HS-27A (cell line): ENCODE data around the gene HAUS6.
"Not testable (repeated sequence)": the region's sequence is repeated elsewhere in the genome, so short reads cannot be mapped to it uniquely, and the experiment has no call there.

Experiments used
- DNase-seq: peaks from one replicate; pipeline ENCODE4 v3.0.0-alpha.2; 2012; ENCODE audit warnings: low read depth, missing footprints

The HAUS6 gene

GRCh38 chr9:19117039-19117716, 14.5 kb upstream of the HAUS6 start:
- no peak for DNase-seq

DNA sequence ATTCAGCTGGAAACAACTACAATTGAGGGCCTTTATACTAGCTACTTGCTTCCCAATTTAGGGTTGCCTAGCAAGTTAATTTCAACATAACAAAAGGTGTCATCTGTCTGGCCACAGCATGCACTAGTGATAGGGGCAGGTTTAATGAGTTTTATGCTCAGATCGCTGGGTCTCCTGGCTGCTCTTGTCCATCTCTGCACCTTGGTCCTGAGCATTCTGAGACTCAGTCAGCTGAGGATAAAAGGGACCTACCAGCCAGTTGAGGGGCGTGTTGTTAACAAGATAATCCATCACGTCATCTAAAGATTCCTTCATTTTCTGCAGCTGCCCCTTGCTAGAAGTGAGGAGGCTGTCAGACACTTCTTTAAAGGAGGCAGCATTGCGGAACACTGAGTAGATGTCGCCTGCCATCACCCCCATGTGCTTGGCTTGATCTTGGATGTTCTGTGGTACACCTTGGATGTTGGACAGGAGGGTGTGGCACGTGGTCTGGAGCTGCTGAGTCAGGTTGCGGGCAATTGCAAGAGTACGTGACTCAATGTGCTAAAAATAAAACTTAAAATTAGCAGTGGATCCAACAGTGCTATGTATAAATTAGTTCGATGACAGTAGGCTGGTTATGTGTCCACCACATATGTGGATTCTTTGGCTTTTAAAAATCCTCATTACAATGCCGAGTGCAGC, 13.5 kb upstream of the HAUS6 start:
- no peak for DNase-seq

- no peak for DNase-seq
Measured at GRCh38 chr9:19114680-19115270, 12.1 kb upstream of the HAUS6 start.

GRCh38 chr9:19113964-19114679, 11.4 kb upstream of the HAUS6 start:
- DNase-seq = no peak

GRCh38 chr9:19113064-19113611, 10.4 kb upstream of the HAUS6 start:
- DNase-seq = not testable (repeated sequence)

DNA sequence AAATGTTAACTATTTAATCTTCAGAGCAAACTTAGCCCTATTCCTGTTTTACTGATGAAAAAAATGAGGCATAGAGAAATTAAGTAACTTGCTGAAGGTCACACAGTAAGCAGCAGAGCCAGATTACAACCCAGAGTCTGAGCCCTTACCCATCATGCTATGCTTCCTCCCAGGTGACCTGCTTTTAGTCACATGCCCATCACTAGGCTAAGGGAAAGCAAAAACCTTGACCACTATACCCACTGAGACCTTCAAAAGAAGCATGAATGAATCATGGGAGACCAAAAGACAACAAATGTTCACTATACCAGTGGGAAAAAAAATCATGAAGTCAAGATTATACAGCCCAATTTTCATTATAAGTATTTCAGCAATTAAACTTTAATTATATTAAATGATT, 5.3 kb upstream of the HAUS6 start:
- DNase-seq = no peak

GRCh38 chr9:19104515-19105282, 2.0 kb upstream of the HAUS6 start:
- no peak for DNase-seq

DNA sequence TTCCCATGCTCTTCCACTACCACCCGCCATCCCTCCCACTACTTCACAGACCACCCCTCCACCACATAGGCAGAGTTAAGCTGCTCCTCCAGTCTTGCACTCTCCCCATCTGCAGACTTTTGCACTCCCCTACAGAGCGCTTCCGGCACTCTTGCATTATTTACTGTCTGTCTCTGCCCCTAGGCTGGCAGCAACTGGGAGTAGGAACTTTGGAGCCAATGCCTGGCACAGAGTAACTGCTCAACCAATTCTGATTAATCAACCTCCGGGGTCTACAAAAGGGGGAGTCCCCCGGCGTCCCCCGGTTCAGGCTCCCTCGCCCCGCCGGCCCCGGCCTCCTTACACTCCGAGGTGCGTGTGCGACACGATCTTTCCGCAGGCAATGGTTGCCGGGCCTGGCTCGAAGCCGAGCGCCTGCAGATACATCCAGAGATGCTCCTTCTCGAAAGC, 498 bp downstream of the HAUS6 start:
- no peak for DNase-seq

GRCh38 chr9:19101203-19101602, 1.5 kb downstream of the HAUS6 start:
- no peak for DNase-seq

GRCh38 chr9:19097431-19097830, 5.3 kb downstream of the HAUS6 start:
- DNase-seq = not testable (repeated sequence)

- DNase-seq = peak; percentile 12
Measured at GRCh38 chr9:19087106-19088000, 15.4 kb downstream of the HAUS6 start.

DNA sequence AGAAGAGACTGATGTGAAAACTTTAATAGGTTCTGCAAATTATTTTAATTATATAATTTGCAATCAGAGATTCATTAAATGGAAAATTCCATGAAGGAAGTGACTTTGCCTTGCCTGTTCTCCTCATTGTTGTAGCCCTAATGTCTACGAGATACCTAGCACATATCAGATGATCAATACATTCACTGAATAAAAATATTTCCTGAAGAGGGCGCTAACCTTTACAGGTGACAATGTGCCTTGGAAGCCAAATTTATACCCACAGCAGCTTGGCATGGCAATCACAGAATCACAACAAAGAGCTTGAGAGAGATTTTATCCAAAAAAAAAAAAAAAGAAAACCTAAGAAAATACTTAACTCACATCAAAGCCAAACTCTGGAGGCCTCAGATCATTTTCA, 17.4 kb downstream of the HAUS6 start:
- DNase-seq = no peak

- DNase-seq = no peak
Measured at GRCh38 chr9:19074836-19075235, 27.9 kb downstream of the HAUS6 start.

- no peak for DNase-seq
Measured at GRCh38 chr9:19074229-19074628, 28.5 kb downstream of the HAUS6 start.

DNA sequence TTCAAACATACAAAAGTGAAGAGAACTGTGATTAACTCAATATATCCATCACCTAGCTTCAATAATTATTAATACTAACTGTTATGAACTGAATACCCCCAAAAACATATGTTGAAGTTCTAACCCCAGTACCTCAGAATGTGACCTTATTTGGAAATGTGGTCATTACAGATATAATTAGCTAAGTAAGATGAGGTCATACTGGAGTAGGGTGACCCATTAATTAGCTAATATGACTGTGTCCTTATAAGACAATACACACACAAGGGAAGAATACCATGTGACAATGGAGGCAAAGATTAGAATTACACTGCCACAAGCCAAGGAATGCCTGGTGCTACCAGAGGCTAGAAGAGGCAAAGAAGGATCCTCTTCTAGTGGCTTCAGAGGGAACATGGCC, 45.7 kb downstream of the HAUS6 start:
- no peak for DNase-seq

DNA sequence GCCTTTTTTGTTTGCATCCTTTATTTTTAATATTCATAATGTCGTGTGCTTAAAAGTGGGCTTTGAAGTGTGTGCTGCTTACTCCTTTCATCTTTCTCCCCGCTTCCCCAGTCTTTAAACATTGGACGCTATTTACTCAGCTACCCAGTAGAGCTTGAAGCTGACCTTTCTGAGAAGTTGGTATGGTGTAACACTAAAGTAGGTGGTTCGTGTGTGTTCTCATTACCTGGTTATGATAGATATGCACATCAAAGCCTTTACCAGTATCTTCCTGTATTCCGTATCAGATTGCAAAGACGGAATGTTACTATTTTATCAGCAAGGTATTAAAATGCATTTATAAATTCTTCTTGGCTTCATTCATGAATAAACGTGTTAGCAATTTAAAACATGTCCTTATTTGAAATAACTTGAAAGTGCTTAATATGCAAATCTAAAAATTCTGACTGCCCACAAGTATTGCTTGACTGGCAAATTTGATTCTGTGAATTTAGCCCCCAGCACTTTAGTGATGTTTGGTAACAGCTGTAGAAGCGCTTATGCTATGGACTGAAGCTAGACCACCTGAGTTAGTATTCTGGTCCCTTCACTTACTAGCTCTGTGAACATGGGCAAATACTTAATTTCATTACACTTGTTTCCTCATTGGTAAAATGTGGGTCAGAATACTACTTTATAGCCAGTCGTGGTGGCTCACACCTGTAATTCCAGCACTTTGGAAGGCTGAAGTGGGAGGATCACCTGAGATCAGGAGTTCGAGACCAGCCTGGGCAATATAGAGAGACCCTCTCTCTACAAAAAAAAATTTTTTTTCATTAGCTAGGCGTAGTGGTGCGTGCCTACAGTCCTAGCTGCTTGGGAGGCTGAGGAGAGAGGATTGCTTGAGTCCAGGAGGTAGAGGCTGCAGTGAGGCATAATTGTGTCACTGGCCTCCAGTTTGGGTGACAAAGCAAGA, 51.8 kb downstream of the HAUS6 start:
- DNase-seq = no peak

DNA sequence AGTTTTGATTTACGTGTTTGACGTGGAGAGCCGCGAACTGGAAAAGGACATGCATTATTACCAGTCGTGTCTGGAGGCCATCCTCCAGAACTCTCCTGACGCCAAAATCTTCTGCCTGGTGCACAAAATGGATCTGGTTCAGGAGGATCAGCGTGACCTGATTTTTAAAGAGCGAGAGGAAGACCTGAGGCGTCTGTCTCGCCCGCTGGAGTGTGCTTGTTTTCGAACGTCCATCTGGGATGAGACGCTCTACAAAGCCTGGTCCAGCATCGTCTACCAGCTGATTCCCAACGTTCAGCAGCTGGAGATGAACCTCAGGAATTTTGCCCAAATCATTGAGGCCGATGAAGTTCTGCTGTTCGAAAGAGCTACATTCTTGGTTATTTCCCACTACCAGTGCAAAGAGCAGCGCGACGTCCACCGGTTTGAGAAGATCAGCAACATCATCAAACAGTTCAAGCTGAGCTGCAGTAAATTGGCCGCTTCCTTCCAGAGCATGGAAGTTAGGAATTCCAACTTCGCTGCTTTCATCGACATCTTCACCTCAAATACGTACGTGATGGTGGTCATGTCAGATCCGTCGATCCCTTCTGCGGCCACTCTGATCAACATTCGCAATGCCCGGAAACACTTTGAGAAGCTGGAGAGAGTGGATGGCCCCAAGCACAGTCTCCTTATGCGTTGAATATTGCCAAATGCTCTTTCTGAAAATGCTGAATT, 52.6 kb downstream of the HAUS6 start:
- DNase-seq = peak; percentile 3
